ENCODE measurements around the gene ARHGAP27.

- TF ChIP-seq CTCF (IDR thresholded peaks at IDR 0.05; ENCODE audit: poor library complexity) (no peak), EZH2 (IDR thresholded peaks at IDR 0.05; ENCODE audit: borderline replicate concordance) (no peak)
Observed at GRCh38 chr17:45353043-45353442, 79.6 kb downstream of the ARHGAP27 start.

Measured in hepatocyte (in vitro differentiated cells).